Thoracic aorta (tissue), 2 donors: ENCODE data around the gene GOLIM4. TPM values are rescaled to one million over a fixed set of nuclear protein-coding genes. Genes with fewer than 3 reads are reported as not detected.
"Not testable (repeated sequence)": the region's sequence is repeated elsewhere in the genome, so short reads cannot be mapped to it uniquely, and the experiment has no call there.

Experiments
- ATAC-seq: fragments of 150-250 bp; one replicate; pipeline ENCODE4 v1.8.0; 2017; ENCODE audit warnings: low read depth; ENCODE audit not compliant: insufficient number of reproducible peaks, low FRiP score
- DNase-seq: peaks from one replicate; pipeline ENCODE4 v3.0.0-alpha.2; 2020; ENCODE audit warnings: low spot score
- H3K27ac ChIP-seq, 2 donors: fragments of 200-600 bp; sonication (generic); 1 replicate in 1 of 2; 2 replicates in 1 of 2; pipeline ENCODE4 v1.5.1; 2016; ENCODE audit warnings: mild to moderate bottlenecking in 2 of 2, moderate library complexity in 2 of 2
- H3K27me3 ChIP-seq: fragments of 200-600 bp; sonication (generic); replicated peaks from 2 replicates; pipeline ENCODE4 v1.6.0; 2016; ENCODE audit warnings: mild to moderate bottlenecking; ENCODE audit not compliant: insufficient read depth
- H3K36me3 ChIP-seq: fragments of 200-600 bp; sonication (generic); one replicate; pipeline ENCODE4 v1.5.1; 2016
- H3K4me1 ChIP-seq, 2 donors: fragments of 200-600 bp; sonication (generic); 1 replicate in 1 of 2; 2 replicates in 1 of 2; pipeline versions ENCODE4 v1.5.1 to v1.6.0; 2016; ENCODE audit warnings: low read depth in 2 of 2, mild to moderate bottlenecking in 1 of 2; ENCODE audit not compliant: control insufficient read depth in 1 of 2
- H3K4me3 ChIP-seq: fragments of 200-600 bp; sonication (generic); 2 replicates; pipeline ENCODE4 v1.5.1; 2016; ENCODE audit warnings: mild to moderate bottlenecking
- H3K9me3 ChIP-seq: fragments of 200-600 bp; sonication (generic); 2 replicates; pipeline ENCODE4 v1.5.1; 2016
- total RNA-seq, 2 donors: library from RNA; depleted of rRNA; stranded (reverse); fragments of >200 nt; gene quantifications; one replicate each; pipeline versions ENCODE4 v1.1.0 to v1.2.3, GENCODE V29; 2016
- TF ChIP-seq, protein P1 (sequence below): fragments of 200-600 bp; sonication (generic); IDR thresholded peaks from one replicate; pipeline ENCODE4 v1.5.1; 2019; ENCODE audit warnings: antibody characterized with exemption

GOLIM4 gene
- total RNA-seq, 2 donors from 2014 or later = 43.1 to 49.5 TPM

DNA sequence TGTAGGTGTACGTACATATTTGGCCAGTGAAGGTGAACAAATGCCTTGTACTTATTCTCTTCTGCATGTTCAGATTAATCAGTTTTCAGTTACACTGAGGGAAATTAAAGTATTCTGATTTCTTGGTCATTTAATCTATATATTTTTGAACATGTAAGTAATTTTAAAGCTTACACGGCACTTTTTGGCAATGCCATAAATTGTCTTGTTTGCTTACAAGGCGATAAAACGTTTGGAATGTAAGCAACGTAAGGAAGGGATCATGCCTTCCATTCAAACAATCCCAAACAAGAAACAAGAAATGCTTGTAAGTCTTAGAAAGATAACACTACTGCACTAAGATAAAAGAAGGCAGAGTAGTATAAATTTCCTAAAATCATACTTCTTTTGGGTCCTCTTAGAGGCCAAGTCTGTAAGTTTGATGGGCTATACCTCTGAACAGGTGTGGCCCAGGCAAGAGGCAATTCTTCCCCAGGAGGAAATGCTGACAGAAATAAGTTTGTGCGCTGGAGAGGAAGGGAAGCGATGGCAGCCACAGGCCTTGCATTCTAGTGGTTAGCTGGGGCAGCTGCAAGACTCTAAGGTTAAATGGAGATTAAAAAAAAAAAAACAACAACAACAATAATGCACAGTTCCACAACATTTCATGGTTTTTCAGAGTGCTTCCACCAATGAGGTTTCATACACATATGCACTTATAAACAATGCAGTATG is 73.8 kb downstream of the GOLIM4 start:
- DNase-seq (no peak), ATAC-seq (no peak)
- H3K36me3 ChIP-seq = peaks cover 11% of the 10 kb centered on the region
- peaks cover 0 to 7% of the 10 kb centered on the region in 2 donors for H3K4me1 ChIP-seq
- H3K4me3 ChIP-seq = no peak overlapping the region
- no peaks in the 10 kb centered on the region for H3K9me3 ChIP-seq
- no peak overlapping the region for H3K27ac ChIP-seq
- TF ChIP-seq, protein P1, sequence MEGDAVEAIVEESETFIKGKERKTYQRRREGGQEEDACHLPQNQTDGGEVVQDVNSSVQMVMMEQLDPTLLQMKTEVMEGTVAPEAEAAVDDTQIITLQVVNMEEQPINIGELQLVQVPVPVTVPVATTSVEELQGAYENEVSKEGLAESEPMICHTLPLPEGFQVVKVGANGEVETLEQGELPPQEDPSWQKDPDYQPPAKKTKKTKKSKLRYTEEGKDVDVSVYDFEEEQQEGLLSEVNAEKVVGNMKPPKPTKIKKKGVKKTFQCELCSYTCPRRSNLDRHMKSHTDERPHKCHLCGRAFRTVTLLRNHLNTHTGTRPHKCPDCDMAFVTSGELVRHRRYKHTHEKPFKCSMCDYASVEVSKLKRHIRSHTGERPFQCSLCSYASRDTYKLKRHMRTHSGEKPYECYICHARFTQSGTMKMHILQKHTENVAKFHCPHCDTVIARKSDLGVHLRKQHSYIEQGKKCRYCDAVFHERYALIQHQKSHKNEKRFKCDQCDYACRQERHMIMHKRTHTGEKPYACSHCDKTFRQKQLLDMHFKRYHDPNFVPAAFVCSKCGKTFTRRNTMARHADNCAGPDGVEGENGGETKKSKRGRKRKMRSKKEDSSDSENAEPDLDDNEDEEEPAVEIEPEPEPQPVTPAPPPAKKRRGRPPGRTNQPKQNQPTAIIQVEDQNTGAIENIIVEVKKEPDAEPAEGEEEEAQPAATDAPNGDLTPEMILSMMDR = no peak
- H3K27me3 ChIP-seq = no peaks in the 10 kb centered on the region

DNA sequence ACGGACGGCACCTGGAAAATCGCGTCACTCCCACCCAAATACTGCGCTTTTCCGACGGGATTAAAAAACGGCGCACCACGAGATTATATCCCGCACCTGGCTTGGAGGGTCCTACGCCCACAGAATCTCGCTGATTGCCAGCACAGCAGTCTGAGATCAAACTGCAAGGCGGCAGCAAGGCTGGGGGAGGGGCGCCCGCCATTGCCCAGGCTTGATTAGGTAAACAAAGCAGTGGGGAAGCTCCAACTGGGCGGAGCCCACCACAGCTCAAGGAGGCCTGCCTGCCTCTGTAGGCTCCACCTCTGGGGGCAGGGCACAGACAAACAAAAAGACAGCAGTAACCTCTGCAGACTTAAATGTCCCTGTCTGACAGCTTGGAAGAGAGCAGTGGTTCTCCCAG is 84.4 kb downstream of the GOLIM4 start:
- H3K27ac ChIP-seq, H3K4me1 ChIP-seq, H3K27me3 ChIP-seq, H3K4me3 ChIP-seq, H3K36me3 ChIP-seq, H3K9me3 ChIP-seq, ATAC-seq, DNase-seq: not testable (repeated sequence)

DNA sequence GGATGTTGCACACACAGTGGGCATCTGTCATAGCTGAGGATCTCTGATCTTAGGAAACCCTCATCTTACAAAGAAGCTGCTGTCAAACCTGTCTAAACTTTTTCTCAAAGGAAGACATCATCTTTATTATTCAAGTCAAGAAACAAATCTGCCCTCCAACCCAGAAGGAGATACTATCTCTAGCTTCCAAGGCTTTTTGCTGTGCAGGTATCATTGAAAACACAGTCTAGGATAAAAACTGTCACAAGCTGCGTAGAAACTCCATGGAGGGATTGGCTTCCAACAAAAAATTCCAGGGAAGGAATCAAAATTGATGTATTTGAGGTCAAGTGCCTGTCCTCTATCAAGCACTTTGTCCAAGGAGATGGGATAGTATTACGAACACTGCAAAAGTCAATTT is 89.1 kb downstream of the GOLIM4 start:
- Histone ChIP-seq H3K9me3 (no peaks in the 10 kb centered on the region), H3K4me1 (no peaks in the 10 kb centered on the region), H3K27me3 (no peaks in the 10 kb centered on the region), H3K27ac (no peak overlapping the region), H3K36me3 (no peaks in the 10 kb centered on the region), H3K4me3 (no peak overlapping the region)
- TF ChIP-seq, protein P1 = no peak
- DNase-seq (no peak), ATAC-seq (no peak)

DNA sequence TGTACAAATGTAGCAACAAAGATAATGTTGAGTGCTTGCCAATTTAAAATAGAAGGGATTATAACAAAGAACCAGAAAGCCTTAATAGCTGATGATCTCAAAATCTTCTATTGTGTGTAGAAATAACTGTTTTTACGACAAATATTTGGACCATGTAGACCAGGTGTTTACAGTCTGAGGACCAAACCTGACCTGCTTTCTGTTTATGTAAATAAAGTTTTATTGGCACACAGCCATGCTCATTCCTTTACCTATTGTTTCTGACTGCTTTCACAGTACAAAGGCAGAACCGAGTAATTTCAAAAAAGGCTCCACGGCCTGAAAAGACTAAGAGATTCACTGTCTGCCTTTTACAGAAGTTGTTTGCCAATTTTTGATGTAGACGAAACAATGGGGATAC is 91.8 kb downstream of the GOLIM4 start:
- H3K4me3 ChIP-seq = no peak overlapping the region
- H3K36me3 ChIP-seq = no peaks in the 10 kb centered on the region
- no peaks in the 10 kb centered on the region for H3K4me1 ChIP-seq
- H3K27me3 ChIP-seq = no peaks in the 10 kb centered on the region
- no peaks in the 10 kb centered on the region for H3K9me3 ChIP-seq
- DNase-seq (no peak), ATAC-seq (no peak)
- TF ChIP-seq, protein P1 = no peak
- H3K27ac ChIP-seq = no peak overlapping the region

DNA sequence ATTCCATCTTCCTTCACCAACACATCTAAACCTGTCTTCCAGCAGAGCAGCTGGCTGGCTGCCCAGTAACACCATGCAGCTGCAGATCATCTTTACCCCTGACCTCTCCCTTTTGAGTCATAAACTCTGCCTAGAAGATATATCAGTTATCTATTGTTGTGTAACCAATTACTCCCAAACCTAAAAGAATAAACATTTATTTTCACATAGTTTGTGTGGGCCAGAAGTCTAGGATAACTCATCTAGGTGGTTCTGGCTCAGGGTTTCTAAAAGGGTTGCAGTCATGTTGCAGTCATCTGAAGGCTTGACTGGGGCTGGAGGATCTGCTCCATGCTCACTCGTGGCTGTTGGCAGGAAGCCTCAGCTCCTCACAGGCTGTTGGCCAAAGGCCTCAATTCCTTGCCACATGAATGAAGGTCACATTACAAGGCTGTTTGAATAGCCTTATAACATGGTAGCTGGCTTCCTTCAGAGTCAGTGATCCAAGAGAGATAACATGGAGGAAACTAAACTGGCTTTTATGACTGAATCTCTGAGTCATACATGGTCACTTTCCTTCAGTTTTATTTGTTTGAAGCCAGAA is 92.8 kb downstream of the GOLIM4 start:
- H3K4me3 ChIP-seq = no peak overlapping the region
- H3K27me3 ChIP-seq = no peaks in the 10 kb centered on the region
- H3K4me1 ChIP-seq = no peaks in the 10 kb centered on the region
- no peaks in the 10 kb centered on the region for H3K9me3 ChIP-seq
- H3K36me3 ChIP-seq = no peaks in the 10 kb centered on the region
- no peak for DNase-seq
- no peak for ATAC-seq
- TF ChIP-seq, protein P1 = no peak
- no peak overlapping the region for H3K27ac ChIP-seq
